GM19035 (cell line): ENCODE results near the gene IL1F10.

Source experiments
- ATAC-seq: cut with Tn5 transposase; IDR thresholded peaks from one replicate; pipeline ENCODE4 v1.9.1; 2021; ENCODE audit not compliant: unreplicated experiment

IL1F10 gene

GRCh38 chr2:113067681-113068080 lies at the start of gene IL1F10:
TSS of gene IL1F10 (plus strand) at chr2:113067970. CDS start at chr2:113072739, 4,769 bp downstream.
- no peak for ATAC-seq

GRCh38 chr2:113018509-113018908 lies 49.3 kb upstream of the IL1F10 start:
- ATAC-seq = no peak

DNA sequence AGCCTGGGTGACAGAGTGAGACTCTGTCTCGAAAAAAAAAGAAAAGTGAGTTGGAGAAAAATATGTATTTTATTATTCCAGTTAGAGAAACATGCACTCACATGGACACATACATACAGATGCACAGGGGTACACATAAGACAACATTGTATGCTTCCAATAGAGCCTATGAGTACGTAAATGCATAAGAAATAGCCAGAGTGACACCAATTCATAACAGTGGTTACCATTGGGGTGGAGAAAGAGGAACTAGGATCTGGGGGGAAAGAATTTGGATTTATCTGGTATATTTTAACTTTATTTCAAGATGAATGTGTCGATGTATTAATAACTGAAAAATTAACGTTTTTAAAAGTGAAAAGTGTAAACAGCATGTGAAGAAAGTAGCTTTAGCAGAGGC lies 46.5 kb upstream of the IL1F10 start:
- ATAC-seq = no peak

- no peak for ATAC-seq
Observed at GRCh38 chr2:113024764-113025163, 43.0 kb upstream of the IL1F10 start.

- no peak for ATAC-seq
Observed at GRCh38 chr2:113025737-113026136, 42.0 kb upstream of the IL1F10 start.

- ATAC-seq = no peak
Observed at GRCh38 chr2:113027691-113028090, 40.1 kb upstream of the IL1F10 start.

DNA sequence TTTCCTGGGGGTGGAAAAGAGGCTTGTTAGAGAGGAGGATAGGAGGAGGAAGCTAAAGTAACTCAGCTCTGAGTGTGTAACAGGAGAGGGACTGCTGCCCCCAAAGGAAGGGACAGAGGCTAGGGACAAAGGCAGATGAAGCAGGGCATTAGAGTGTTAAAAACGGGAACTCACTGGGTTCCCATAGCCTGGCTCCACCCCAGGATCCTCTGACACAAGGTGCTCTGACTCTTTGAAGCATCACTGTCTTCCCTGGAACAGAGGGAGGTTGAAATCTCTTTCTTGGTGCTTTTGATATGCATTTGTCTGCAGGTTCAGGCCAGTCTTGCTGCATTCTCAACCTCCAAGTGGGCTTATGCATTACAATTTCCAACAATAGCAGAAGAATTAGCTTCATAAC lies 39.7 kb upstream of the IL1F10 start:
- ATAC-seq = no peak

DNA sequence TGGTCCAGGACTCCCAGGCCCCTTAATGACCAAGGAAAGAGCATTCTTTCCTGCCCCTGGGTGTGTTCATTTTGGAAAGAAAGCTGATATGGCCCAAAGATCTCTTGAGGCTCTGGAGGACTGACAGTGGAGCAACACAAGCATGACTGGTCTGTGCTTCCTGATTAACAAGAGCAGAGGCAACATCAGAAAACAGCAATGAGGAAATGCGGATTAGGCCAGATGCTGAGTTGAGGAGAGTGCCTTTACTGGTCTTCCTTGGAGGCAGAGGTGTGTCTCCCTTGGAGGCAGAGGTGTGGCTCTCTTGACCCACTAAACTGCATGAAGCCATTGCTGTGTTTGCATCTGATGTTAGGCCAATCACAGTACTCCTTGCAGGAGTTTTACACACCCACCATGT lies 35.0 kb upstream of the IL1F10 start:
- no peak for ATAC-seq

GRCh38 chr2:113034016-113034415 lies 33.8 kb upstream of the IL1F10 start:
- ATAC-seq = no peak

DNA sequence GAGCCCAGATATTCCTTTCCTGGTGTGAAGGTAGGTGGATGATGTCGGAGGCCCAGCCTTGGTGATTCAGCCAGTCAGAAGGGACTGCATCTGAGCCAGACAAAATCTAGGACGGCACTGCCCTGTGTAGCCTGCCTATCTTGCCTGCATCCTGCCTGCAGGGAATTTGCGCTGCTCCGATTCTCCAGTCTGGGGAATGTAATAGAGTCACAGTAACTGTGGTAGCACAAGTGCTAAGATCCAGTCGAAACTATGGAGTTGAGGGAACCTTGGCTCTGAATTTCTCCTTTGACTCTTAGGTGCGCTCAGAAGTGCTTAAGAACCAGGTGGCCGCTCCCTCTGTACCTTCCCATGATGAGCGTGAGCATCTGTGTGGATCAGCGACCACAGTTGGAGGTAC lies 31.0 kb upstream of the IL1F10 start:
- ATAC-seq = no peak

GRCh38 chr2:113038291-113038690 lies 29.5 kb upstream of the IL1F10 start:
- no peak for ATAC-seq

- ATAC-seq = no peak
Observed at GRCh38 chr2:113039158-113039557, 28.6 kb upstream of the IL1F10 start.

DNA sequence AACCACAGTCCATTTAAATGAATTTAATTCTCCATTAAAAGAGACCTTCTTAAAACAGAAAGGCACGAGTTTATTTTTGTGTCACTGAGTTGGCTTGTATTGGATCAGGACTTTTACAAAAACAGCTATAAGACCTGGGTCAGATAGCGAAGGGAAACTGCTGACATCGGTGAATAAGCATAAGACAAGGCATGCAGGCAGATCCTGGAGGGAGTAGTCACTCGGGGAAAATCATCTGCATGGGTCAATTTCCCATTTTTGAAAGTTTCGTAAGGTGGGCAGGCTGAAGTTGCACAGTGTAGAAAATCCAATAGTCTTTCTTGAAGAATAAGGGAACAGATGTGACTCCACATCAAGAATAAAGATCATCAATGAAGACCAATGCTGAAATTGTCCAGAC lies 28.1 kb upstream of the IL1F10 start:
- ATAC-seq = no peak

DNA sequence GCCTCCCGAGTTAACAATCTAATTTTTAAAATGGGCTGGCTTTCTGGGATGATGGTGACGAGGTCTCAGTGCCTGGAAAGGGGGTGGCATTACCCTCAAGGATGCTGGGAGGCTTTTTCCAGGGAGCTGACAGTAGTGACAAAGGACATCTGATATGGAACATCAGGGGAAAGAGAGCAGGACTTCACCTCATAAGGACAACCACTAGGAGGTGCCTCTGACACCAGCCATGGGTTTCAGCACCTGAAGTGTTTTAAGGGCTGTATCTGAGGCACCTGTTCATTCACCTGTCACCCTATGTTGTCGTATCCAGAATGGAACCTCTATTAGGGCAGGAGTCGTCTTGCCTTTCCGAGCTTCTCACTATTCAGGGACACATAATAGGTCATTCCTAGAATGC lies 25.9 kb upstream of the IL1F10 start:
- ATAC-seq = no peak

- no peak for ATAC-seq
Observed at GRCh38 chr2:113046465-113046864, 21.3 kb upstream of the IL1F10 start.

DNA sequence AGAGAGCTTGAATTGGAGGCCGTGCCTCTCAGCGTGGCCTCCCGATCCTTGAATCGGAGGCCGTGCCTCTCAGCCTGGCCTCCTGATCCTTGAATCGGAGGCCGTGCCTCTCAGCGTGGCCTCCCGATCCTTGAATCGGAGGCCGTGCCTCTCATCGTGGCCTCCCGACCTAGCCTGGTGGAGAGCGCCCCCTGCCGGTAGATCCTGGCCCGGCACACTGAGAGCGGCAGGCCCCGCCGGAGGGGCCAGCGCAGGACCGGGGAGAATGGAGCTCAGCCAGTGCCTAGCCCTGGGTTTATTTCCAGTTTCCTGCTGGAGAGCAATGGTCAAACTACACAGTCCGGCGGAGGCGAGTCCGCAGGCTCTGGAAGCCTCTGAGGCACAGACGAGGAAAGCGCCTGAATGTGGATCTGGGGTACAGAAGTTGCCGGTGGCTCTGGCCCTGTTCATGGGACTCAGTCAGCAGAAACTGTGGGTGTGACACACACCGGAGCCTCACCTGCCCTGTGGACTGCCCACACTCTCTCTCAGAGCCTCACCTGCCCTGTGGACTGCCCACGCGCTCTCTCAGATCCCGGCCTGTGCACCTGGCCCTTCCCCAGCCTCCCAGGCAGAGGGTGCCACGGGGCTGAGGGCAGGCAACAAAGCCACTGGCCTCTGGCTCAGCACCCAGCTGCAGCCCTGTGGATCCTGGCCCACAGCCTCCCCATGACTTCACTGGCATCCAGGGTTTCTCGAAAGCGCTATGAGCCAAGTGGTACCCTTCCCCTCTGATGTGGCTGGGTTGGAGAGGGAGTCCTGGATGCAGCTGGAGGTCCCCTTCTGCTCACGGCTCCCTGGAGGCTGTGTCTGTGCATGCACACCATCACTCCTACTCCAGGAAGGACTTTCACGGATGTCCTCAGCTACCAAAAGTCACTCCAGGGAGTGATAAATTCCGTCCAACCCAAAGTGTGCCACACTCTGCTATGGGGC lies 16.6 kb upstream of the IL1F10 start:
- no peak for ATAC-seq

DNA sequence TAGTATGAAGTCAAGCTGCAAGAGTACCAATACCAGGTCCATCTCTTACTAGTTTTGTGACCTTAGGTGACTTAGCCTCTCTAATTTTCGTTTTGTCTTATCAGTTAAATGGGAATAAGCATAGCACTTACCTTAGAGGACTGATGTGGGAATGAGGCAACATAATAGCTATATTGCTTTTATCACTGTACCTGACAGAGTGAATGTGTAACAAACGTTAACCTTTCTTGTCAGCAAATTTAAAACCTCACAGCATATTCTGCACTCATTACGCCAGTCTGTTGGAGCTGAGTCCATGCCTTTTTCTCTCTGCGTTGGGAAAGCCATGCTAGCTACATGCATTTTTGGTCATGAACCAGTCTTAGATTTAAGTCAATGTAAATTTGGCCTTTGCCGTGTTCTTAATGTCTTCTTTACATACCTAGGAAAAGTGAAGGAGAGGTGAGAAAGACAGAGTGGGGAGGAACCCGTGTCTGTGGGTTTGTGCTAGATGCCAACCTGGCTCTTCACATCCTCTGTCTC lies 15.3 kb upstream of the IL1F10 start, which contains the start of gene IL36B:
Gene IL36B, minus strand, starts transcription at position 472 of the 522 bp plus-strand sequence.
- no peak for ATAC-seq

- no peak for ATAC-seq
Observed at GRCh38 chr2:113053666-113054065, 14.1 kb upstream of the IL1F10 start.

GRCh38 chr2:113054066-113054465 lies 13.7 kb upstream of the IL1F10 start:
- ATAC-seq = no peak

- no peak for ATAC-seq
Observed at GRCh38 chr2:113056521-113056920, 11.2 kb upstream of the IL1F10 start.

DNA sequence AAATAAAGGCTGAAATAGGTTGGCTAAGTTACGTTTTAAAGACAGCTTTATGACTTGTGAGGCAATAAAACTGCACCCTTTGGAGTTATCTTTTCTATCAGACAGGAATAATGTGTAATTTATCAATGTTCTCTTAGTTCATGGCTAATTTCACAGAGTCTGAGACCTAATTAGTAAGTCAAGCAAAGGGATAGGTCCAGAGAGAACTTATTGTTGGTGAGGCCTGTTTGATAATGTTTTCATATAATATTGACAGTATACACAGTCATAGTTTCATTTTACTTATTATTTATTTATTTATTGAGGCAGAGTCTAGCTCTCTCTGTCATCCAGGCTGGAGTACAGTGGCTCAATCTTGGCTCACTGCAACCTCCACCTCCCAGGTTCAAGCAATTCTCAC lies 10.7 kb upstream of the IL1F10 start:
- ATAC-seq = no peak

- ATAC-seq = no peak
Observed at GRCh38 chr2:113058411-113058994, 9.3 kb upstream of the IL1F10 start.
